HepG2 (cell line): ENCODE data around the gene NFS1. TPM values are rescaled to one million over a fixed set of nuclear protein-coding genes. Genes with fewer than 3 reads are reported as not detected.

Experiments used
- ATAC-seq: fragments of 200-7000 bp; cut with Tn5 transposase; 3 replicates; pipeline ENCODE4 v1.9.1; 2020; ENCODE audit warnings: mild to moderate bottlenecking, moderate library complexity
- BruUV-seq: library from RNA; stranded (reverse); fragments of 400-500 nt; replicated peaks from 2 replicates; lab custom pipeline; 2021; lab: Mats Ljungman, UMichigan
- CTCF ChIA-PET: fragments of 300-600 bp; formaldehyde crosslinking; extraction: SDS; loops from one replicate; lab custom pipeline; 2021; ENCODE audit warnings: low total read pairs, inconsistent platforms, low intra/inter-chr PET ratio; lab: Yijun Ruan, JAX
- POLR2A ChIA-PET: fragments of 350-600 bp; sonication (Branson Sonifier 250); formaldehyde crosslinking; loops from one replicate; lab custom pipeline; 2020; ENCODE audit warnings: antibody characterized with exemption, inconsistent platforms; lab: Yijun Ruan, JAX
- DNase-seq: peaks from one replicate; pipeline ENCODE4 v3.0.0-alpha.2; 2015; ENCODE audit warnings: low spot score
- FAIRE-seq: peaks from 3 replicates; lab custom pipeline; 2011; peaks lifted over from hg19 to GRCh38; lab: Jason Lieb, UNC
- H2AFZ ChIP-seq: one replicate; pipeline ENCODE4 v1.6.1; 2011; ENCODE audit warnings: low read length, inconsistent platforms
- H3K27ac ChIP-seq: fragments of 300-600 bp; 3 replicates; pipeline ENCODE4 v1.8.0; 2011; ENCODE audit warnings: mixed run types, mild to moderate bottlenecking, mixed read lengths, low read length, inconsistent platforms; ENCODE audit not compliant: insufficient read depth; ENCODE audit errors: extremely low read length
- H3K27me3 ChIP-seq, 2 experiments: fragments of 200-600 bp in 1 of 2; 2 replicates in 1 of 2; 3 replicates in 1 of 2; pipeline versions ENCODE4 v1.6.0 to v1.8.0; 2011; ENCODE audit warnings: low read length in 2 of 2, mild to moderate bottlenecking in 2 of 2, moderate library complexity in 2 of 2, inconsistent platforms in 1 of 2; ENCODE audit not compliant: insufficient read depth in 2 of 2, control insufficient read depth in 1 of 2
- H3K36me3 ChIP-seq, 2 experiments: fragments of 200-600 bp in 1 of 2; replicated peaks in 1 of 2; 2 replicates in 1 of 2; 3 replicates in 1 of 2; pipeline versions ENCODE4 v1.5.1 to v1.8.0; 2011; ENCODE audit warnings: low read length in 2 of 2, inconsistent platforms in 1 of 2; ENCODE audit not compliant: insufficient read depth in 2 of 2, control insufficient read depth in 1 of 2
- H3K4me1 ChIP-seq: 2 replicates; pipeline ENCODE4 v1.5.1; 2012; ENCODE audit warnings: low read length, inconsistent platforms; ENCODE audit not compliant: insufficient read depth
- H3K4me2 ChIP-seq: 2 replicates; pipeline ENCODE4 v1.6.0; 2011; ENCODE audit warnings: low read depth, low read length, inconsistent platforms
- H3K4me3 ChIP-seq, 3 experiments: fragments of 200-600 bp in 1 of 3; sonication (generic), shearing (Covaris generic) in 1 of 3; replicated peaks in 1 of 3; 2 replicates each; pipeline ENCODE4 v1.5.1; 2011 to 2016; ENCODE audit warnings: low read length in 3 of 3, inconsistent platforms in 2 of 3, low read depth in 2 of 3, mild to moderate bottlenecking in 2 of 3, control low read depth in 1 of 3, mixed read lengths in 1 of 3; ENCODE audit not compliant: insufficient read depth in 1 of 3
- H3K79me2 ChIP-seq: one replicate; pipeline ENCODE4 v1.6.1; 2011; ENCODE audit warnings: low read length, inconsistent platforms; ENCODE audit not compliant: insufficient read depth
- H3K9ac ChIP-seq: 2 replicates; pipeline ENCODE4 v1.6.0; 2011; ENCODE audit warnings: mild to moderate bottlenecking, low read depth, low read length, inconsistent platforms; ENCODE audit not compliant: insufficient read depth
- H3K9me3 ChIP-seq: 2 replicates; pipeline ENCODE4 v1.5.1; 2012; ENCODE audit warnings: mild to moderate bottlenecking, low read length
- H4K20me1 ChIP-seq: 2 replicates; pipeline ENCODE4 v1.6.0; 2011; ENCODE audit warnings: inconsistent platforms, mild to moderate bottlenecking, low read length, moderate library complexity; ENCODE audit not compliant: insufficient read depth
- PAX8 ChIP-seq: sonication (generic); formaldehyde crosslinking; IDR thresholded peaks from 2 replicates; pipeline ENCODE4 v1.8.0; 2022; ENCODE audit warnings: mild to moderate bottlenecking, missing genetic modification reagents, borderline replicate concordance
- ZMAT3 ChIP-seq: sonication (generic); formaldehyde crosslinking; conservative IDR thresholded peaks from 2 replicates; pipeline ENCODE4 v1.7.0; 2021; ENCODE audit warnings: missing genetic modification reagents
- ZNF660 ChIP-seq: sonication (generic); formaldehyde crosslinking; IDR thresholded peaks from 2 replicates; pipeline ENCODE4 v1.5.1; 2020; ENCODE audit warnings: mild to moderate bottlenecking, low read depth, missing genetic modification reagents, borderline replicate concordance
- WGBS: methylation state at CpG from one replicate; pipeline ENCODE4 v1.1.6; 2017; ENCODE audit warnings: low lambda C conversion rate; 5-methylcytosine and 5-hydroxymethylcytosine counted together
- in situ Hi-C: cut with HindIII; loops from 2 replicates; pipeline ENCODE4 v1.10.0; 2017; ENCODE audit warnings: low pct_unique_long_range_greater_than_20kb; ENCODE audit not compliant: extremely low pct_ligation_motif_present
- intact Hi-C: fragments of 100-400 bp; cut with micrococcal nuclease; formaldehyde crosslinking; loops from one replicate; pipeline ENCODE4 v1.10.0; 2022; ENCODE audit not compliant: unreplicated experiment
- polyA plus RNA-seq, 8 experiments: library from polyadenylated mRNA; depleted of rRNA in 3 of 8; stranded (reverse) in 7 of 8; unstranded in 1 of 8; fragments of >200 nt; fragmentation: Illumina TruSeq in 4 of 8; extraction: Trizol in 4 of 8; gene quantifications; 2 replicates each; pipeline versions ENCODE4 v1.2.1 to v1.2.3, GENCODE V29; 2011 to 2016; ENCODE audit warnings: low read depth in 4 of 8, missing spikeins in 1 of 8, mixed read lengths in 1 of 8; ENCODE audit not compliant: insufficient read depth in 1 of 8
- total RNA-seq, 5 experiments: library from RNA; depleted of rRNA; stranded (reverse); fragments of >200 nt; fragmentation: Illumina TruSeq; extraction: Trizol; gene quantifications; 2 replicates each; pipeline ENCODE4 v1.2.3, GENCODE V29; 2016; ENCODE audit warnings: low read depth in 1 of 5
- TF ChIP-seq, protein P1 (sequence below): sonication (generic); formaldehyde crosslinking; IDR thresholded peaks from 2 replicates; pipeline ENCODE4 v1.5.0; 2020; ENCODE audit warnings: mild to moderate bottlenecking, missing genetic modification reagents
- TF ChIP-seq, protein P2 (sequence below): sonication (generic); formaldehyde crosslinking; IDR thresholded peaks from 2 replicates; pipeline ENCODE4 v1.4.0; 2020; ENCODE audit warnings: missing genetic modification reagents
- TF ChIP-seq, protein P3 (sequence below): IDR thresholded peaks from 2 replicates; pipeline ENCODE4 v1.6.1; 2016; ENCODE audit warnings: missing compliant biosample characterization, missing genetic modification reagents, borderline replicate concordance

Gene NFS1
- total and polyA plus RNA-seq, 2 of the 13 experiments (the other 11 are each of a cell fraction or from before 2014, with no cell fraction given), result 65.9 to 88.1 TPM

DNA sequence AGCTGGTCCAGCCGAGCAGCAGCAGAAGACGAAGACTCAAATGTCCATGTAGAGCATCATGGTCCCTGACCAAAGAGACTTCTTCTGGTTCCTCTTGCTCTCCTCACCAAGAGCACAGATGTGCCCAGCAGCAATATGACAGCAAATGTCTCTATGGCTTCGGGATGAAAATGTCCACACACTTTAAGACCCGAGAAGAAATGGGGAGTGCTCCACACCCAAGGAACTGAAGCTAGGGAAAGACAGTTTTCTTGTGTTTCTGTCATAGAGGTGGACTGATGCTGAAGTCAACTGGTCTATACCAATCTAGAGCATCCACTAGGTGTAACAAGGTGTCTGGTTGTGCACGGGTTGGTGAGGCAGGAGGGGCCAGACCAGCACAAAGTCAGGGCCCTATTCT lies 29.9 kb downstream of the NFS1 start:
- intact Hi-C loops, result no loop called here
- FAIRE-seq, result no peak

DNA sequence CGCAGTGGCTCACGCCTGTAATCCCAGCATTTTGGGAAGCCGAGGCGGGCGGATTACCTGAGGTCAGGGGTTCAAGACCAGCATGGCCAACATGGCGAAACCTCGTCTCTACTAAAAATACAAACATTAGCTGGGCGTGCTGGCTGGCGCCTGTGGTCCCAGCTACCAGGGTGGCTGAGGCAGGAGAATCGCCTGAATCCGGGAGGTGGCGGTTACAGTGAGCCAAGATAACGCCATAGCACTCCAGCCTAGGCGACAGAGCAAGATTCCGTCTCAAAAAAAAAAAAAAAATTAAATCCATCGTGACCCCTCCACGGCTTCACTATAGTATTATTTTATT lies 33.2 kb downstream of the NFS1 start:
- Histone ChIP-seq H3K4me1 (peaks cover 29% of the 10 kb centered on the region), H2AFZ (no peak overlapping the region), H3K27me3 (no peaks in the 10 kb centered on the region; a peak in 1 of 5 replicates), H3K4me2 (no peak overlapping the region), H3K4me3 (no peak overlapping the region), H3K9ac (no peak overlapping the region), H3K79me2 (peaks cover 39% of the 10 kb centered on the region), H3K27ac (no peak overlapping the region), H3K36me3 (peaks cover 5 to 23% of the 10 kb centered on the region in 2 experiments; a peak in 4 of 5 replicates), H3K9me3 (no peaks in the 10 kb centered on the region), H4K20me1 (peaks cover 32% of the 10 kb centered on the region)
- POLR2A ChIA-PET, result interaction anchor here (0.6 to 4.6 kb wide), 9 partner anchors 10 to 124 kb away, joined by 3 to 73 read pairs (median 5); partner anchors contain the start of genes ERGIC3, NFS1, RBM39 and ROMO1
- intact Hi-C loops (loop anchor here (2.0 kb wide), 2 partner anchors 33 to 49 kb away; partner anchors contain the start of genes NFS1 and ROMO1), in situ Hi-C loops (no loop called here)
- FAIRE-seq (no peak), DNase-seq (no peak), ATAC-seq (no peak)
- CTCF ChIA-PET, result no interaction called here
- 97% methylated on average over 17 of the region's 17 CpGs for WGBS
- no TSS peak for BruUV-seq
- TF ChIP-seq, protein P1, sequence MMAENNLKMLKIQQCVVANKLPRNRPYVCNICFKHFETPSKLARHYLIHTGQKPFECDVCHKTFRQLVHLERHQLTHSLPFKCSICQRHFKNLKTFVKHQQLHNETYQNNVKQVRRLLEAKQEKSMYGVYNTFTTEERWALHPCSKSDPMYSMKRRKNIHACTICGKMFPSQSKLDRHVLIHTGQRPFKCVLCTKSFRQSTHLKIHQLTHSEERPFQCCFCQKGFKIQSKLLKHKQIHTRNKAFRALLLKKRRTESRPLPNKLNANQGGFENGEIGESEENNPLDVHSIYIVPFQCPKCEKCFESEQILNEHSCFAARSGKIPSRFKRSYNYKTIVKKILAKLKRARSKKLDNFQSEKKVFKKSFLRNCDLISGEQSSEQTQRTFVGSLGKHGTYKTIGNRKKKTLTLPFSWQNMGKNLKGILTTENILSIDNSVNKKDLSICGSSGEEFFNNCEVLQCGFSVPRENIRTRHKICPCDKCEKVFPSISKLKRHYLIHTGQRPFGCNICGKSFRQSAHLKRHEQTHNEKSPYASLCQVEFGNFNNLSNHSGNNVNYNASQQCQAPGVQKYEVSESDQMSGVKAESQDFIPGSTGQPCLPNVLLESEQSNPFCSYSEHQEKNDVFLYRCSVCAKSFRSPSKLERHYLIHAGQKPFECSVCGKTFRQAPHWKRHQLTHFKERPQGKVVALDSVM (CRISPR knock-in tag), result no peak
- TF ChIP-seq, protein P2, sequence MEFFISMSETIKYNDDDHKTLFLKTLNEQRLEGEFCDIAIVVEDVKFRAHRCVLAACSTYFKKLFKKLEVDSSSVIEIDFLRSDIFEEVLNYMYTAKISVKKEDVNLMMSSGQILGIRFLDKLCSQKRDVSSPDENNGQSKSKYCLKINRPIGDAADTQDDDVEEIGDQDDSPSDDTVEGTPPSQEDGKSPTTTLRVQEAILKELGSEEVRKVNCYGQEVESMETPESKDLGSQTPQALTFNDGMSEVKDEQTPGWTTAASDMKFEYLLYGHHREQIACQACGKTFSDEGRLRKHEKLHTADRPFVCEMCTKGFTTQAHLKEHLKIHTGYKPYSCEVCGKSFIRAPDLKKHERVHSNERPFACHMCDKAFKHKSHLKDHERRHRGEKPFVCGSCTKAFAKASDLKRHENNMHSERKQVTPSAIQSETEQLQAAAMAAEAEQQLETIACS, result no peak
- TF ChIP-seq PAX8, result no peak

More for the DNA sequence above, 29.9 kb downstream of the NFS1 start:
- Histone ChIP-seq H2AFZ (no peak overlapping the region), H3K36me3 (peaks cover 17 to 42% of the 10 kb centered on the region in 2 experiments), H4K20me1 (no peaks in the 10 kb centered on the region), H3K79me2 (peaks cover 6% of the 10 kb centered on the region), H3K4me2 (no peak overlapping the region), H3K9ac (no peak overlapping the region), H3K9me3 (no peaks in the 10 kb centered on the region), H3K4me3 (no peak overlapping the region), H3K27ac (no peak overlapping the region)
- ChIA-PET POLR2A (no interaction called here), CTCF (no interaction called here)
- no TSS peak for BruUV-seq
- no peak for ATAC-seq
- WGBS, result 94% methylated on average over 5 of the region's 5 CpGs
- in situ Hi-C loops, result no loop called here
- no peak for DNase-seq
- TF ChIP-seq, protein P3, sequence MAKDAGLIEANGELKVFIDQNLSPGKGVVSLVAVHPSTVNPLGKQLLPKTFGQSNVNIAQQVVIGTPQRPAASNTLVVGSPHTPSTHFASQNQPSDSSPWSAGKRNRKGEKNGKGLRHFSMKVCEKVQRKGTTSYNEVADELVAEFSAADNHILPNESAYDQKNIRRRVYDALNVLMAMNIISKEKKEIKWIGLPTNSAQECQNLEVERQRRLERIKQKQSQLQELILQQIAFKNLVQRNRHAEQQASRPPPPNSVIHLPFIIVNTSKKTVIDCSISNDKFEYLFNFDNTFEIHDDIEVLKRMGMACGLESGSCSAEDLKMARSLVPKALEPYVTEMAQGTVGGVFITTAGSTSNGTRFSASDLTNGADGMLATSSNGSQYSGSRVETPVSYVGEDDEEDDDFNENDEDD, result no peak
- TF ChIP-seq ZNF660 (CRISPR knock-in tag) (no peak), ZMAT3 (CRISPR knock-in tag) (no peak)
- TF ChIP-seq, all 625 proteins: peak for 0
- peaks cover 5% of the 10 kb centered on the region; the same call in 1 of the 2 replicates for H3K4me1 ChIP-seq
- no peaks in the 10 kb centered on the region; a peak in 1 of 5 replicates for H3K27me3 ChIP-seq
